Measurements from ENCODE around the gene QDPR. TPM values are rescaled to one million over a fixed set of nuclear protein-coding genes. Genes with fewer than 3 reads are reported as not detected.

QDPR gene
- total and polyA plus RNA-seq, 2 donors (not counting 1 experiment from before 2014, with no cell fraction given): 2.7 to 8.1 TPM

DNA sequence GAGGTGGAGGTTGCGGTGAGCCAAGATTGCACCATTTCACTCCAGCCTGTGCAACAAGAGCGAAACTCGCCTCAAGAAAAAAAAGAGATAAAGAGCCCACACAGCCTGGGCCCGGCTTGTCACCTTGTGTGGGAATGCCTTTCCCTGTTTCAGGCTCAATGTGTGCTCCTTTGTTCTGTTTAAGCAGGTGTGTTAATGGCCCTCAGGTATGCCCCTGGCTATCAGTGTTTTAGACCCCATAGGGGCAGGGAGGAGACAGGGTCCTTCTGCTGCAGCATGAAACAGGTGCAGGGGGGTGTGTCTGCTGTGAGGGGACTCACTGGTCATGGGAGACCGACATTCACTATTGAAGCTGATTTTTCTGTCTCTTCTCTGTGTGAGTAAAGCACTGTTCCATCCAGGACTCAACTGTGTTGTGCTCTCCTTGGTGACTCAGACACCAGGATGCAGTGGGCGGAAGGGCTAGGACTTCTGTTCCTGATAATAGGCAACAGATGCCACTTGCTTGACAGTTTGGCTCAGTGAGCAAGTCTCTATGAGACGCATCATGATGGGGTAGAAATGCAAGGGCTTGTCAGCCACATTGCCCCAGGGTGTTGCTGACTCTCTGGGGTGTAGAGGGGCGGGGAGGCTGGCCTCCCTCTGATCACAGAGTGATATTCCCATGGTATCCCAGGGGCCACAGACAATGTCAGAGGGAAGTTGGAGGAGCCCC is 49.5 kb upstream of the QDPR start:
- no peak overlapping the region for H3K9ac ChIP-seq (ENCODE audit: low read length)
- no peak overlapping the region for H3K4me2 ChIP-seq (replicated peaks; ENCODE audit: low read depth, low read length, poor library complexity, severe bottlenecking)
- POLR2A ChIA-PET: no interaction called here
- no peaks in the 10 kb centered on the region for H4K20me1 ChIP-seq (ENCODE audit: control insufficient read depth, insufficient read depth, low read length, poor library complexity, severe bottlenecking)
- no peak overlapping the region for H3K27ac Mint-ChIP-seq
- no peak overlapping the region for H2AFZ ChIP-seq (ENCODE audit: insufficient read depth, low read depth, low read length, poor library complexity, severe bottlenecking)
- intact Hi-C loops (cut with micrococcal nuclease): no loop called here
- peaks cover 0 to 4% (median 0%) of the 10 kb centered on the region in 4 experiments for H3K27me3 ChIP-seq (replicated peaks in 1 of 4; ENCODE audit: control extremely low read depth in 1 of 4, control insufficient read depth in 3 of 4, insufficient read depth in 4 of 4, low read length in 3 of 4)
- H3K9me3 ChIP-seq (ENCODE audit: control extremely low read depth in 1 of 3, control insufficient read depth in 2 of 3, insufficient read depth in 1 of 3, low read length in 2 of 3): no peaks in the 10 kb centered on the region
- H3K4me3 Mint-ChIP-seq: no peak overlapping the region
- no peaks in the 10 kb centered on the region for H3K4me1 Mint-ChIP-seq
- TF ChIP-seq EZH2 (IDR thresholded peaks at IDR 0.05; ENCODE audit: borderline replicate concordance, insufficient read depth, low read depth, low read length, poor library complexity, severe bottlenecking): no peak
- TF ChIP-seq, protein P1, sequence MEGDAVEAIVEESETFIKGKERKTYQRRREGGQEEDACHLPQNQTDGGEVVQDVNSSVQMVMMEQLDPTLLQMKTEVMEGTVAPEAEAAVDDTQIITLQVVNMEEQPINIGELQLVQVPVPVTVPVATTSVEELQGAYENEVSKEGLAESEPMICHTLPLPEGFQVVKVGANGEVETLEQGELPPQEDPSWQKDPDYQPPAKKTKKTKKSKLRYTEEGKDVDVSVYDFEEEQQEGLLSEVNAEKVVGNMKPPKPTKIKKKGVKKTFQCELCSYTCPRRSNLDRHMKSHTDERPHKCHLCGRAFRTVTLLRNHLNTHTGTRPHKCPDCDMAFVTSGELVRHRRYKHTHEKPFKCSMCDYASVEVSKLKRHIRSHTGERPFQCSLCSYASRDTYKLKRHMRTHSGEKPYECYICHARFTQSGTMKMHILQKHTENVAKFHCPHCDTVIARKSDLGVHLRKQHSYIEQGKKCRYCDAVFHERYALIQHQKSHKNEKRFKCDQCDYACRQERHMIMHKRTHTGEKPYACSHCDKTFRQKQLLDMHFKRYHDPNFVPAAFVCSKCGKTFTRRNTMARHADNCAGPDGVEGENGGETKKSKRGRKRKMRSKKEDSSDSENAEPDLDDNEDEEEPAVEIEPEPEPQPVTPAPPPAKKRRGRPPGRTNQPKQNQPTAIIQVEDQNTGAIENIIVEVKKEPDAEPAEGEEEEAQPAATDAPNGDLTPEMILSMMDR (IDR thresholded peaks at IDR 0.05): no peak
- 89% methylated on average over 7 of the region's 8 CpGs for WGBS (ENCODE audit: insufficient coverage)
- H3K27me3 Mint-ChIP-seq: peaks cover 4% of the 10 kb centered on the region
- no peak for DNase-seq
- CTCF ChIA-PET: no interaction called here
- H3K9me3 Mint-ChIP-seq (ENCODE audit: insufficient read depth): no peaks in the 10 kb centered on the region
- no peak for ATAC-seq (ENCODE audit: low read depth)
- H3K36me3 ChIP-seq (replicated peaks in 1 of 2; ENCODE audit: control extremely low read depth in 1 of 2, control insufficient read depth in 1 of 2, extremely low read depth in 1 of 2, insufficient read depth in 2 of 2, low read length in 1 of 2): no peaks in the 10 kb centered on the region
- no peaks in the 10 kb centered on the region for H3K79me2 ChIP-seq (ENCODE audit: control insufficient read depth, insufficient read depth, low read length)
- H3K4me3 ChIP-seq (ENCODE audit: control extremely low read depth in 1 of 5, extremely low read depth in 1 of 5, insufficient read depth in 1 of 5, low read depth in 2 of 5, low read length in 4 of 5): no peak overlapping the region
- no peak overlapping the region for H3K27ac ChIP-seq (ENCODE audit: low read length in 2 of 2)
- H3K4me1 ChIP-seq (ENCODE audit: control insufficient read depth in 2 of 2, insufficient read depth in 2 of 2, low read length in 2 of 2): no peaks in the 10 kb centered on the region

DNA sequence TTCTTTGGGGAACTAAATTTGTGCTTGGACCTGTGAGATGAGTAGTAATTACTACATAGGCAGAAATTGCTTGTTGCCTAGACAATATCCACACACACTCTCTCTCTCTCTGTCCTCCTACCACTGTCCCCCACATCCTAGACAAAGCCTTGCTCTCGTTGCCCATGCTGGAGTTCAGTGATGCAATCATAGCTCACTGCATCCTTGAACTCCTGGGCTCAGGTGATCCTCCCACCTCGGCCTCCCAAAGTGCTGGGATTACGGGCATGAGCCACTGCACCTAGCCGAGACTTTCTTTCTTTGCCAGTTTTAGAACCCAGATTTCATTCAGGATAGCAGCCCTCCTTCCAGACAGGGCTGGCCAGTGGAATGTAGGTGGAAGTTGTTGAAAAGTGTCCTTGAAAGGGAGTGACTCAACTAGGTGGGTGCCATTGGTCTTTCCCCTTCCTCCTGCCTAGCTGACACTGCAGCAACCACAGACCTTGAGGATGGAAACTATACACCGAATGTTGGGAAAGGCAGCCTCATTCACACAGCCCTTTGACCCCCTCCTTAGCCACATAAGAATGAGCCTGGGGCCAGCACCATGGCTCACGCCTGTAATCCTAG is 48.3 kb upstream of the QDPR start:
- Histone ChIP-seq H3K4me2 (replicated peaks; ENCODE audit: low read depth, low read length, poor library complexity, severe bottlenecking) (no peak overlapping the region), H4K20me1 (ENCODE audit: control insufficient read depth, insufficient read depth, low read length, poor library complexity, severe bottlenecking) (no peaks in the 10 kb centered on the region), H3K4me3 (ENCODE audit: control extremely low read depth in 1 of 5, extremely low read depth in 1 of 5, insufficient read depth in 1 of 5, low read depth in 2 of 5, low read length in 4 of 5) (no peak overlapping the region), H3K27me3 (replicated peaks in 1 of 4; ENCODE audit: control extremely low read depth in 1 of 4, control insufficient read depth in 3 of 4, insufficient read depth in 4 of 4, low read length in 3 of 4) (no peaks in the 10 kb centered on the region), H3K4me1 (ENCODE audit: control insufficient read depth in 2 of 2, insufficient read depth in 2 of 2, low read length in 2 of 2) (no peaks in the 10 kb centered on the region), H3K9me3 (ENCODE audit: control extremely low read depth in 1 of 3, control insufficient read depth in 2 of 3, insufficient read depth in 1 of 3, low read length in 2 of 3) (no peaks in the 10 kb centered on the region), H3K27ac (ENCODE audit: low read length in 2 of 2) (no peak overlapping the region), H3K9ac (ENCODE audit: low read length) (no peak overlapping the region), H3K79me2 (ENCODE audit: control insufficient read depth, insufficient read depth, low read length) (no peaks in the 10 kb centered on the region), H2AFZ (ENCODE audit: insufficient read depth, low read depth, low read length, poor library complexity, severe bottlenecking) (no peak overlapping the region), H3K36me3 (replicated peaks in 1 of 2; ENCODE audit: control extremely low read depth in 1 of 2, control insufficient read depth in 1 of 2, extremely low read depth in 1 of 2, insufficient read depth in 2 of 2, low read length in 1 of 2) (no peaks in the 10 kb centered on the region)
- H3K4me1 Mint-ChIP-seq: no peaks in the 10 kb centered on the region
- CTCF ChIA-PET: no interaction called here
- TF ChIP-seq, protein P1 (IDR thresholded peaks at IDR 0.05): no peak
- no peak for TF ChIP-seq EZH2 (IDR thresholded peaks at IDR 0.05; ENCODE audit: borderline replicate concordance, insufficient read depth, low read depth, low read length, poor library complexity, severe bottlenecking)
- no peak overlapping the region for H3K4me3 Mint-ChIP-seq
- DNase-seq (no peak), ATAC-seq (ENCODE audit: low read depth) (no peak)
- intact Hi-C loops (cut with micrococcal nuclease): no loop called here
- no peaks in the 10 kb centered on the region for H3K9me3 Mint-ChIP-seq (ENCODE audit: insufficient read depth)
- H3K27ac Mint-ChIP-seq: no peak overlapping the region
- peaks cover 10% of the 10 kb centered on the region for H3K27me3 Mint-ChIP-seq
- WGBS (ENCODE audit: insufficient coverage): 90% methylated on average over 6 of the region's 6 CpGs
- POLR2A ChIA-PET: no interaction called here

Measured in B cell (primary cell).